Glutamatergic neuron (in vitro differentiated cells): ENCODE data around the gene P2RY12. TPM values are rescaled to one million over a fixed set of nuclear protein-coding genes. Genes with fewer than 3 reads are reported as not detected.

Source experiments
- DNase-seq: peaks from one replicate; pipeline ENCODE4 v3.0.0; 2022
- H3K27ac Mint-ChIP-seq: one replicate; pipeline ENCODE4 v1.8.0; 2020; ENCODE audit warnings: mild to moderate bottlenecking, mixed read lengths, inconsistent platforms; ENCODE audit not compliant: unreplicated experiment
- H3K27me3 Mint-ChIP-seq: one replicate; pipeline ENCODE4 v1.8.0; 2020; ENCODE audit warnings: mild to moderate bottlenecking, moderate library complexity, mixed read lengths, inconsistent platforms; ENCODE audit not compliant: unreplicated experiment
- H3K36me3 Mint-ChIP-seq: one replicate; pipeline ENCODE4 v1.8.0; 2020; ENCODE audit warnings: mild to moderate bottlenecking, mixed read lengths, inconsistent platforms; ENCODE audit not compliant: unreplicated experiment
- H3K4me1 Mint-ChIP-seq: one replicate; pipeline ENCODE4 v1.8.0; 2020; ENCODE audit warnings: mild to moderate bottlenecking, low read depth, mixed read lengths, inconsistent platforms; ENCODE audit not compliant: unreplicated experiment
- H3K4me3 Mint-ChIP-seq: one replicate; pipeline ENCODE4 v1.8.0; 2020; ENCODE audit warnings: mild to moderate bottlenecking, mixed read lengths, inconsistent platforms; ENCODE audit not compliant: unreplicated experiment
- H3K9me3 Mint-ChIP-seq: one replicate; pipeline ENCODE4 v1.8.0; 2020; ENCODE audit warnings: mild to moderate bottlenecking, moderate library complexity, mixed read lengths, inconsistent platforms; ENCODE audit not compliant: unreplicated experiment
- total RNA-seq: library from RNA; stranded (reverse); fragmentation: NEBNext Ultra II Directional; extraction: Animal tissue kit (Norgen Biotek cat#: 25700); gene quantifications from one replicate; pipeline ENCODE4 v1.2.1, GENCODE V29; 2021; ENCODE audit not compliant: unreplicated experiment
- TF ChIP-seq, protein P1 (sequence below): fragments of 200-600 bp; sonication (generic); IDR thresholded peaks from one replicate; pipeline ENCODE4 v1.5.0; 2021; ENCODE audit not compliant: partially characterized antibody, unreplicated experiment

P2RY12 gene
- total RNA-seq, 1 donor from 2014 or later: not detected

DNA sequence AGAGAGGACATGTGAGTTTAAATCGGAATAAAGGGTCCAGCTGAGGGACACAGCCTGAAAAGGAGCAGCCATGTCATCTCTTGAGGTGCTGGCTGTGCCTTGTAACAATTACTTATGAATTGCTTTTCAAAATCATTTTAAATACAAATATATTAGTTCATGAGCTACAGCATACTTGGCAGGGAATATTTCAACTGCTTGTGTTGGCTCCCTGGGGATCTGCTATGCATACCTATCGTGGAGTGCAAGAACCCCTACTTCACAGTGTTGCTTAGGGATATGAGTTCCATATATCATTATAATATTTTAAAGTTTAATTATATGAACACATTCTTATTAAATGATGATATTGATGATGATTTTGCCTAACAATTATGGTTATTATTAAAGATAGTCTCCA lies 87.1 kb downstream of the P2RY12 start:
- Mint-ChIP-seq H3K27ac (no peak overlapping the region), H3K4me3 (no peak overlapping the region), H3K9me3 (no peaks in the 10 kb centered on the region), H3K27me3 (peaks cover under 1% of the 10 kb centered on the region), H3K36me3 (no peaks in the 10 kb centered on the region), H3K4me1 (peaks cover 3% of the 10 kb centered on the region)
- no peak for DNase-seq
- TF ChIP-seq, protein P1, sequence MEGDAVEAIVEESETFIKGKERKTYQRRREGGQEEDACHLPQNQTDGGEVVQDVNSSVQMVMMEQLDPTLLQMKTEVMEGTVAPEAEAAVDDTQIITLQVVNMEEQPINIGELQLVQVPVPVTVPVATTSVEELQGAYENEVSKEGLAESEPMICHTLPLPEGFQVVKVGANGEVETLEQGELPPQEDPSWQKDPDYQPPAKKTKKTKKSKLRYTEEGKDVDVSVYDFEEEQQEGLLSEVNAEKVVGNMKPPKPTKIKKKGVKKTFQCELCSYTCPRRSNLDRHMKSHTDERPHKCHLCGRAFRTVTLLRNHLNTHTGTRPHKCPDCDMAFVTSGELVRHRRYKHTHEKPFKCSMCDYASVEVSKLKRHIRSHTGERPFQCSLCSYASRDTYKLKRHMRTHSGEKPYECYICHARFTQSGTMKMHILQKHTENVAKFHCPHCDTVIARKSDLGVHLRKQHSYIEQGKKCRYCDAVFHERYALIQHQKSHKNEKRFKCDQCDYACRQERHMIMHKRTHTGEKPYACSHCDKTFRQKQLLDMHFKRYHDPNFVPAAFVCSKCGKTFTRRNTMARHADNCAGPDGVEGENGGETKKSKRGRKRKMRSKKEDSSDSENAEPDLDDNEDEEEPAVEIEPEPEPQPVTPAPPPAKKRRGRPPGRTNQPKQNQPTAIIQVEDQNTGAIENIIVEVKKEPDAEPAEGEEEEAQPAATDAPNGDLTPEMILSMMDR: no peak

DNA sequence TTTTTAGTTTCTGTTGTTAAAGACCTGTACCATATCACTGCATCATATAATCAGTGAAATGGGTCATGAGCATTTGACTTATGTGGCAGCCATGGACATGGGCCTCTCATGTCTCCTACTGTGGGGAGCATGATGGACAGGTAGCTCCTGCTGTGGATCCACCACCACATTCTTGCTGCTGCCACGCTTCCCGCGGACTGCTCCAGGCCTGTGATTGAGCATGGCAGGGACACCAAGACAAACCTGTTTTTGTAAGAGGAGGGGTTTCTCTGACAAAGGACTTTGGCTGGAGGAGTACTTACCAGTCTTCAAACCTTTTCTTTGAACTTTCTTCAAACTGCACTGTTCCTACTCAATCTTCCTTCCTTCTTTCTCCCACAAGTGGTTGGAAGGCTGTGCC lies 88.3 kb downstream of the P2RY12 start:
- DNase-seq: no peak
- H3K9me3 Mint-ChIP-seq: no peaks in the 10 kb centered on the region
- peaks cover 3% of the 10 kb centered on the region for H3K4me1 Mint-ChIP-seq
- no peak overlapping the region for H3K27ac Mint-ChIP-seq
- no peaks in the 10 kb centered on the region for H3K27me3 Mint-ChIP-seq
- H3K36me3 Mint-ChIP-seq: no peaks in the 10 kb centered on the region
- no peak overlapping the region for H3K4me3 Mint-ChIP-seq
- TF ChIP-seq, protein P1: no peak

DNA sequence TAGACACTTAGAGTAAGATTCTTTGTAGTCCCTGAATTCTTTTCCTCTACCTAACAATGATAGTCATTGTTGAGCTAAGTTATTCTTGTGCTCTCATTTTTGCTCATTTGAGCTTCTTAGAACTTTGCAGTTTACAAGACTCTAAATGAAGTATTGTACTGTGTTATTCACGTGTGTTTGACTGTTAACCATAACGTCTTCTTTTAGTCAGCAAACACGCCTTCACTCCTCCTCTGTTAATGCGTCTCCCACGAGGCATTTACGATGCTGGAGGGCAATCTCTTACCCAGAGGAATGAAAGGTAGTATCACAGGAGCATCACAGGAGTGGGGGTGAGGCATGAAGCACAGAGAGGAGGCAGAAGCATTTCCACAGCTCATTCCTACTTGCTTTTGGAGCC lies 91.4 kb downstream of the P2RY12 start:
- Mint-ChIP-seq H3K9me3 (no peaks in the 10 kb centered on the region), H3K4me1 (peaks cover 9% of the 10 kb centered on the region), H3K36me3 (no peaks in the 10 kb centered on the region), H3K4me3 (no peak overlapping the region), H3K27me3 (no peaks in the 10 kb centered on the region), H3K27ac (no peak overlapping the region)
- TF ChIP-seq, protein P1: no peak
- no peak for DNase-seq

GRCh38 chr3:151290673-151291072 lies 93.9 kb downstream of the P2RY12 start:
- no peaks in the 10 kb centered on the region for H3K27me3 Mint-ChIP-seq
- DNase-seq: no peak
- no peaks in the 10 kb centered on the region for H3K36me3 Mint-ChIP-seq
- TF ChIP-seq, protein P1: no peak
- no peaks in the 10 kb centered on the region for H3K9me3 Mint-ChIP-seq
- no peak overlapping the region for H3K27ac Mint-ChIP-seq
- H3K4me1 Mint-ChIP-seq: peaks cover 9% of the 10 kb centered on the region
- H3K4me3 Mint-ChIP-seq: no peak overlapping the region

- Mint-ChIP-seq H3K4me1 (peaks cover 9% of the 10 kb centered on the region), H3K36me3 (no peaks in the 10 kb centered on the region), H3K4me3 (no peak overlapping the region), H3K27ac (no peak overlapping the region), H3K9me3 (no peaks in the 10 kb centered on the region), H3K27me3 (no peaks in the 10 kb centered on the region)
- TF ChIP-seq, protein P1: no peak
- no peak for DNase-seq
Observed at GRCh38 chr3:151289445-151289844, 95.1 kb downstream of the P2RY12 start.

Other genes with a start within 250 kb of the P2RY12 start
- gene GPR171, start 181.5 kb downstream of the P2RY12 start, total RNA-seq: not detected
- not detected for gene P2RY14, start 106.2 kb downstream of the P2RY12 start, total RNA-seq
- not detected for gene GPR87, start 67.9 kb downstream of the P2RY12 start, total RNA-seq
- gene P2RY13, start 55.2 kb downstream of the P2RY12 start, total RNA-seq: not detected
- gene IGSF10, start 76.3 kb upstream of the P2RY12 start, total RNA-seq: 0.05 TPM